ENCODE measurements around the gene AHSG.

AHSG gene

DNA sequence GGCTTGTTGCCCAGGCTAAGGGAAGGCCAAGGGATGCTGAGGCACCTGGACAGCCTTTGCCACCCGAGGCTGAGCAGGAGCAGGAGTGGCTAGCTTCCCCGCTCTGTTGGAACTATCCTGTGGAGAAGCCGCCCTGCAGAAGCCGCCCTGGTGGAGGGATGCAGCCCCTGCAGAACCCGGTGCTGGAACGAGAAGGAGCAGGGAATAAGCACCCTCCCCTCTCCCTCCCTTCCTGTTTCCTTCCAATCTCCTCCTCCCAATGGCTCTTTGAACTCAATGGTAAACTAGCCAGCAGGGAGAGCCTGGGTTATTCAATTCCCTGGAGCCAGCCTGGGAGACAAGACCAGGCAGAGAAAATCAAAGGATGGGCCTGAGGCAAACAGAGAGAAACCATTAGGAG is 41.1 kb downstream of the AHSG start:
- no peak overlapping the region for H3K27ac ChIP-seq
- no peak for TF ChIP-seq ZFX (IDR thresholded peaks at IDR 0.05; ENCODE audit: borderline replicate concordance)
- TF ChIP-seq, protein P1, sequence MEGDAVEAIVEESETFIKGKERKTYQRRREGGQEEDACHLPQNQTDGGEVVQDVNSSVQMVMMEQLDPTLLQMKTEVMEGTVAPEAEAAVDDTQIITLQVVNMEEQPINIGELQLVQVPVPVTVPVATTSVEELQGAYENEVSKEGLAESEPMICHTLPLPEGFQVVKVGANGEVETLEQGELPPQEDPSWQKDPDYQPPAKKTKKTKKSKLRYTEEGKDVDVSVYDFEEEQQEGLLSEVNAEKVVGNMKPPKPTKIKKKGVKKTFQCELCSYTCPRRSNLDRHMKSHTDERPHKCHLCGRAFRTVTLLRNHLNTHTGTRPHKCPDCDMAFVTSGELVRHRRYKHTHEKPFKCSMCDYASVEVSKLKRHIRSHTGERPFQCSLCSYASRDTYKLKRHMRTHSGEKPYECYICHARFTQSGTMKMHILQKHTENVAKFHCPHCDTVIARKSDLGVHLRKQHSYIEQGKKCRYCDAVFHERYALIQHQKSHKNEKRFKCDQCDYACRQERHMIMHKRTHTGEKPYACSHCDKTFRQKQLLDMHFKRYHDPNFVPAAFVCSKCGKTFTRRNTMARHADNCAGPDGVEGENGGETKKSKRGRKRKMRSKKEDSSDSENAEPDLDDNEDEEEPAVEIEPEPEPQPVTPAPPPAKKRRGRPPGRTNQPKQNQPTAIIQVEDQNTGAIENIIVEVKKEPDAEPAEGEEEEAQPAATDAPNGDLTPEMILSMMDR (IDR thresholded peaks at IDR 0.05), result no peak

DNA sequence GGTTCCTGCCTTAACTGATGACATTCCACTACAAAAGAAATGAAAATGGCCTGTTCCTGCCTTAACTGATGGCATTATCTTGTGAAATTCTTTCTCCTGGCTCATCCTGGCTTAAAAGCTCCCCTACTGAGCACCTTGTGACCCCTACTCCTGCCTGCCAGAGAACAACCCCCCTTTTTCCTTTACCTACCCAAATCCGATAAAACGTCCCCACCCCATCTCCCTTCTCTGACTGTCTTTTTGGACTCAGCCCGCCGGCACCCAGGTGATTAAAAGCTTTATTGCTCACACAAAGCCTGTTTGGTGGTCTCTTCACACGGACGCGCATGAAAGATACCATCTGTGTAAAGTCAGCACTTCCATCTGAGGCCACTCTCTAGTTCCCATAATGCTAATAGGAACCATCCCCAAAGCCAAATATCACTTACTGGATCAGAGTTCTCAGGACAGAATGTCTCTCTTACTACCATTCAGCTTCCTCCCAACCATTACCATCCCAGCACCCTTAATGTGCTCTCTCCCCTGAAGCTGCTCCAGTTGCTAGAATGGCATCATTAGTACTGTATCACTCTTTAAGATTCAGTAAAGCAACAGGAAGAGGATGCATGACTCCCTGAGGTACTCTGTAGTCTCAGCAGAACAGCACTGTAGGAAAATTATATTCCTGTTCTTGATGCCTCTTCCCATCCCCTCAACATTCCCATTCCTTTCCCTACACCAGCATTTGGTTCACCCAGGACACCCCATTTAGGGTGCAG is 50.7 kb downstream of the AHSG start:
- H3K27ac ChIP-seq, result no peak overlapping the region
- no peak for TF ChIP-seq ZFX (IDR thresholded peaks at IDR 0.05; ENCODE audit: borderline replicate concordance)
- TF ChIP-seq, protein P1 (IDR thresholded peaks at IDR 0.05), result no peak

DNA sequence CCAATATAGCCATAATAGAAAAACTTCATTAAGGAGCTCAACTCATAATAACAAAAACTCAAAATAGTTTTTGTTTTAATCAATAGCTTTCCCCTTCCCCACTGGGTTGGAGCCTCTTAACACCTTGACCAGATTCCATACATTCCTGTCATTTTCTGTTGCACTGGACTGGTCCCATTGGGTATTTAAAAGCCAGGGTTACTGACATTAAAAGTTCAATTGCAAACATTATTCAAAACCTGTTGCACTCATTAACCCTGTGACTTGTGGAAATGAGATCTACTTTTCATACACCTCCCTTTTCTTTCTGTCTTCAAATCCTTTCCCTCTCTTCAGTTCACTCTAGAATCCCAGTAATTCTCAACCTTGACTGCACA is 51.2 kb downstream of the AHSG start:
- no peak for TF ChIP-seq ZFX (IDR thresholded peaks at IDR 0.05; ENCODE audit: borderline replicate concordance)
- TF ChIP-seq, protein P1 (IDR thresholded peaks at IDR 0.05), result no peak

GRCh38 chr3:186664506-186664905 is 51.6 kb downstream of the AHSG start:
- H3K27ac ChIP-seq, result no peak overlapping the region
- TF ChIP-seq ZFX (IDR thresholded peaks at IDR 0.05; ENCODE audit: borderline replicate concordance), result no peak
- TF ChIP-seq, protein P1 (IDR thresholded peaks at IDR 0.05), result no peak

More for the DNA sequence above, 51.2 kb downstream of the AHSG start:
- no peak overlapping the region for H3K27ac ChIP-seq

DNA sequence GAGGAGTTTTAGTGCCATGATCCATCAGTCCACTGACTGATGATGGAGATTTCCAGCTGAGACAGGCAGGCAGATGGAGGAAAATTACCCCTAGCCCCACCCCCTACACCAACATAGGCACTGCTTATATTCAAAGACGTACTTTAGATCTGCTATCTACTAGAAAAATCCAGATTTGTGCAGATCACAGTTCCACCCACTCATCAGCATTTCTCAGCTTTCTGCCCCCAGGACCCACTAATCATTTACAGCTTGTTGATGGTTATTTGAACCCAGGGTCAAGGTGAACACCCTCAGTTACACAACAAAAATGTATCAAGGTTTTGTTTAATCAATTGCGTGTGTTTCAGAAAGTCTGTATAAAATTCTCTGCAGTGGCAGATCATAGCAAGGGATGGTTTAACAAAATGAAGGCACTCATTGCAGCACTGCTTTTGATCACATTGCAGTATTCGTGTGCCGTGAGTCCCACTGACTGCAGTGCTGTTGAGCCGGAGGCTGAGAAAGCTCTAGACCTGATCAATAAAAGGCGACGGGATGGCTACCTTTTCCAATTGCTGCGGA is 52.8 kb downstream of the AHSG start, which contains the start of gene HRG:
Gene HRG (plus strand): TSS at position 390 of the 564 bp plus-strand sequence. CDS start 18 bp downstream, at position 408.
- H3K27ac ChIP-seq, result no peak within 1 kb of the TSS
- TF ChIP-seq, protein P1 (IDR thresholded peaks at IDR 0.05), result no peak
- TF ChIP-seq ZFX (IDR thresholded peaks at IDR 0.05; ENCODE audit: borderline replicate concordance), result no peak

GRCh38 chr3:186668426-186668825 is 55.6 kb downstream of the AHSG start:
- TF ChIP-seq ZFX (IDR thresholded peaks at IDR 0.05; ENCODE audit: borderline replicate concordance), result no peak
- TF ChIP-seq, protein P1 (IDR thresholded peaks at IDR 0.05), result no peak
- H3K27ac ChIP-seq, result no peak overlapping the region

Data from 22Rv1 (cell line).